Astrocyte of the cerebellum (primary cell): ENCODE measurements around the gene CRISPLD2.

ENCODE experiments used
- DNase-seq: peaks from one replicate; pipeline ENCODE4 v3.0.0-alpha.2; 2011; ENCODE audit warnings: low read depth
- H3K4me3 ChIP-seq: 2 replicates; pipeline ENCODE4 v1.5.1; 2011; ENCODE audit warnings: mild to moderate bottlenecking, low read depth, low read length, moderate library complexity
- CTCF ChIP-seq: IDR thresholded peaks from 2 replicates; pipeline ENCODE4 v1.5.1; 2012; ENCODE audit warnings: low read length, low read depth, moderate library complexity, mild to moderate bottlenecking; ENCODE audit errors: missing control alignments
- in situ Hi-C: cut with HindIII; loops from 2 replicates; pipeline ENCODE4 v1.10.0; 2017; ENCODE audit warnings: low sequenced_read_pairs

The CRISPLD2 gene

GRCh38 chr16:84896847-84897246, 77.1 kb downstream of the CRISPLD2 start:
- in situ Hi-C loops, result no loop called here
- no peak for TF ChIP-seq CTCF
- H3K4me3 ChIP-seq, result no peak overlapping the region
- no peak for DNase-seq

- in situ Hi-C loops, result no loop called here
- H3K4me3 ChIP-seq, result no peak overlapping the region
- no peak for DNase-seq
- no peak for TF ChIP-seq CTCF
Measured at GRCh38 chr16:84897911-84898377, 78.2 kb downstream of the CRISPLD2 start.

GRCh38 chr16:84898447-84898846, 78.7 kb downstream of the CRISPLD2 start:
- TF ChIP-seq CTCF, result no peak
- DNase-seq, result no peak
- no peak overlapping the region for H3K4me3 ChIP-seq
- in situ Hi-C loops, result no loop called here

GRCh38 chr16:84899414-84899813, 79.6 kb downstream of the CRISPLD2 start:
- no peak overlapping the region for H3K4me3 ChIP-seq
- DNase-seq, result no peak
- in situ Hi-C loops, result no loop called here
- TF ChIP-seq CTCF, result no peak

- TF ChIP-seq CTCF, result no peak
- in situ Hi-C loops, result no loop called here
- no peak for DNase-seq
Measured at GRCh38 chr16:84905965-84906460, 86.2 kb downstream of the CRISPLD2 start.

GRCh38 chr16:84907051-84907450, 87.3 kb downstream of the CRISPLD2 start:
- in situ Hi-C loops, result no loop called here
- no peak for TF ChIP-seq CTCF
- no peak for DNase-seq
- no peak overlapping the region for H3K4me3 ChIP-seq

More at GRCh38 chr16:84905965-84906460, 86.2 kb downstream of the CRISPLD2 start:
- H3K4me3 ChIP-seq, result no peak overlapping the region
